ENCODE measurements around the gene LRRC18.

LRRC18 gene

DNA sequence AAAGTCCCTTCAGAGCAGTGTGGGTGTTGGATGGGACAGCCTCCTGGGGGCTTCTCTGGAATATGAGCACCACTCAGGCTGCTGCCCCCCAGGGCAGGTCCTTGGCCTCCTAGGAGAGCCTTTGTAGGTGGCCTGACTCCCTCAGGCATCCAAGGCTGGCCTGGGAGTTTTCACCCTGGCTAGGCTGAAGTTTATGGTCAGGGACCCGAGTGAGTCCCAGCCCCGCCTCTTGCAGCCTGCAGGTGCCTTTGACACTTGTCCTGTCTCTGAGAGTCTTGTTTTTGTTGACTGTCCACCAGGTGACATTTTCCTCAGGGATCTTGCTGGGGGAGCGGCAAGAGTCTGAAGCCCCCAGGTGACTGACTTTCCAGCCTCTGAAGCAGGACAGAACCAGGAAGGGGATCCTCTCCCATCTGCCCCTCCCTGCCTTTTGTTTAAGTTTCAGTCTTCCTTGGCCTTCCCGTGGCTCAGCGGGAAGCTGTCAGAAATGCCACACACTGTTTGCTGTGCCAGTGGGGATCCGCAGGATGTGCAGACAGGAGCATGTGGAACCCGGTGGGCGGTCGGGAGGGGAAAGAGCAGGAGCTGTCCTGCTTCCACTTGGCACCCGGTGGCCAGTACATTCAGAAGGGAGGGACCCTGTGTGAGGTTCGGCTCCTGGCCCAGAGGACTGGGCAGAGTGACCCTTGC is 59.5 kb downstream of the LRRC18 start:
- no peak for DNase-seq (ENCODE audit: low spot score)

- DNase-seq (ENCODE audit: low spot score), result no peak
Measured at GRCh38 chr10:48879451-48879850, 60.2 kb downstream of the LRRC18 start.

DNA sequence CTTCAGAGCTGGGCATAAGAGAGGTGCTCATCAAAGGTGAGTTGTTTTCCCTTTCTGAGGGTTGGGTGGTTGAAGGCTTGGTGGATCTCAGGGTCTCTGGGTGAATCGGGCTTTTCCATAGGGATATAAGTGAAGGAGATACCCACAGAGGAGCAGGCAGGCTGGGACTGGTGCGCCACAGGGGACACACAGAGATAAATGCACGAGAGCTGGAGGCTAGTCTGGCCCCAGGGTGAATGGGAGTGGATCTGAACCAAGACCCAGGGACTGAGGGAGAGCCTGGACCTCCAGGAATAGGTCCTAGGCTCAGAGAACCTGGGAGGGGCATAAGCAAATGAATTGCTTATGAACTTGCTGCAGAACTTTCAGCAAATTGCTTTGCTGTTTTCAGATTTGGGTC is 61.5 kb downstream of the LRRC18 start:
- DNase-seq (ENCODE audit: low spot score), result no peak

- DNase-seq (ENCODE audit: low spot score), result no peak
Measured at GRCh38 chr10:48872234-48872633, 67.4 kb downstream of the LRRC18 start.
